ENCODE measurements around the gene CCDC127.
A peak's percentile ranks its signal among the peaks of the same experiment; 100 is the strongest.

Gene CCDC127

DNA sequence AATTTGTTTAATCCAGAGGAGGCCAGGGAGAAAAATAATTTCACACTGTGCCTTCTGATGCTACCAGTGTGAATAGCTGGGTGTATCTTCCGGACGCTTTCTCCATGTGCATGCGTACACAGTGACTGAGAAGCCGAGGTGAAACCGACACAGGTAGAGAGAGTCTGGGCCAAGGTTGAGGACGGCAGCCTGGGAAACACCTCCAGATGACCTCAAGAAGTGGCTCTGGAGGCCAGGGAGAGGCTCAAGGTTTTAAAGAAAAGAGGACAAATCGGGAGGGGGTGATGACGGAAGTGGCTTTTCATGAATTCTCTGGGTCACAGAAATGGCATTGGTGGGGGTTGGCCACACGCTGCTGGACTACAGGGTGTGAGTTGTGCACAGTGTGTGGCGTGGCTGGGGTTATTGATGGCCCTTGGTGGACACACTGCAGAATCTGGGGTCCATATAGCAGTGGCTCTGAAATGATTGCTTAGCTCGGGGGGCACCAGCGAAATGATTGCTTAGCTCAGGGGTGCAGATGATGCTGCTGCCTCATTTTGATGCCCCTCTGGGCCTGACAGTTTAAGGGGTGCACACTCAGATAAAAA, 60.7 kb downstream of the CCDC127 start:
- no peak for DNase-seq (ENCODE audit: low spot score)

GRCh38 chr5:156411-157072, 61.4 kb downstream of the CCDC127 start:
- DNase-seq (ENCODE audit: low spot score), result peak; percentile 13

DNA sequence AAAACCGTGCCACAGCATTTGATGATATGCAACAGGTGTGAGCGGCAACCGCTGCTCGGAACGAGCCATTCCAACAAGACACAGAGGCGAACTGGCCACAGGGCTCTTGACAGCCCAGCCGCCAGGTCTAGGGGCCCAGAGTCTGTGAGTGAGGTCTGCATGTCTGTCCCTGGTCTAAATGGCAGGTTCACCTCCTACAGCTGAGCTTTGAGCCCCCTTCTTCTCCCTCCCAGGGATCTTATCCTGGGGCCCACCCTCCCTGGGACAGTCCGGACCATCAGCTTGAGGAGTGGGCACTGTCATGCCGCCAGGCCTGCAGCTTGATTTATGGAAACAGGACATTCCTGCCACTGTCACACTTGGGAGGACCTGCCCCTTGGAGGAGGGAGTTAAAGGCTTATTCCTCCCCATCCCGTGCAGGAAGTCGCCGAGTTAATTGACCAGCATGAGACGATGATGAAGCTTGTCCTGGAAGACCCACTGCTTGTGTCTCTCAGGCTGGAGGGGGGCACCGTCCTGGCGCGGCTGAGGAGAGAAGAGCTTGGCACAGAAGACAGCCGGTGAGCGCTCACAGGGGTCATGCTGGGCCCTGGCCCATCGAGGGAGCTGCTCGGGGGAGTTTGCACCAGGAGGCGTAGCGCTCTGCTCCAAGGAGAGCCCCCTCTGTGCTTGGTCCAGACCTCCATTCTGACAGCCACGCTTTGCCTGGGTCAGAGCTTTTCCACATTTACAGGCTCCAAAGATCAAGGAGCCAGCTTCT, 62.1 kb downstream of the CCDC127 start:
- peak; percentile 8 for DNase-seq (ENCODE audit: low spot score)

DNA sequence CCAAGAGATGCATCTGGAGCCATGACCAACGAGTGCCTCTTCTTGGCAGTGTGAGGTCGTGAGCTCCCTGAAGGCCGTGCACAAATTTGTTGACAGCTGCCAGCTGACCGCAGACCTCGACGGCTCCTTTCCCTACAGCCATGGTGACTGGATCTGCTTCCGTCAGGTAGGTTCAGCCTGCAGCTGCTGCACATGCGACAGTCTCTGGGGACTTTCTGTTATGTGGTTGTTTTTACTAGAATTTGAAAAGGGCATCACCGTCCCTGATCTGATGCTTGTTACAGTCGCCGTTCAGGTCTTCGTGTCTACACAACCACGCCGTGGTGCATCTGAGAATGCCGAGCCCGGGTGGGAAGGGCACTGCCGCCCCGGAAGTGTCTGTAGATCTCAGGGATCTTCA, 63.1 kb downstream of the CCDC127 start:
- DNase-seq (ENCODE audit: low spot score), result peak; percentile 11

DNA sequence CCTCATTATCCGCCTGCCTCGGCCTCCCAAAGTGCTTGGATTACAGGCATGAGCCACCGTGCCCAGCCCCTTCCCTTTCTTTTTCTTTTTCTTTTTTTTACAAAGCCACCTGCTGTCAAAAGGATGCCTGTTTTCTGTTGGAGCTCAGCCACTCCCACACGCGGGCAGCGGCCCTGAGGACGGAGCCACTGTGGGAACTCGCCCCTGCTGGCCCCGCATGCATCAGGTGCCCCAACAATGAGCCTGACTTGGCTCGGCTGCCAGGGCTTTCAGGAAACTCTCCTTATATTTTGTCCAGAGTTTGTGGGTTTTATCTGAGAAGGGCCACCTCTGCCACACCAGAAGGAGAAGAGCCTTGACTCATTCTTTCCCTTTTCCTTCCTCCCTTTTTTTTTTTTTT, 63.7 kb downstream of the CCDC127 start:
- DNase-seq (ENCODE audit: low spot score), result peak; percentile 9

DNA sequence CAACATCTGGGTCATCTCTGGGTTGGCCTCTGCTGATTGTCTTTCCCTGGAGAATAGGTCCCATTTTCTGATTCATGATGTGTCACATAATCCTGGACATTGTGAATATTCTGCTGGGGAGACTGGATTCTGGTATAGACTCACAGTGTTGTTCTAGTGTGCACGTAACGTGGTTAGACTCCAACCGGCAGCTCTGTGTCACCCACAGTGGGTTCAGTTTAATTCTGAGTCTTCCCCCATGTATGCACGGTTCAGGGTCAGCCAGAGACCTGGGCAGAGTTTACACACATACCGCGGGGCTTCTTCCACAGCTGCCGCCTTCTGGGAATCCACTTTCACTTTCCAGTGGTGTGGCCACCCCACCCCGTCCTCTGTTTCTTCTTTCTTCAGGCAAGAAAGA, 64.7 kb downstream of the CCDC127 start:
- DNase-seq (ENCODE audit: low spot score), result no peak

- DNase-seq (ENCODE audit: low spot score), result no peak
Observed at GRCh38 chr5:152077-152476, 65.9 kb downstream of the CCDC127 start.

DNA sequence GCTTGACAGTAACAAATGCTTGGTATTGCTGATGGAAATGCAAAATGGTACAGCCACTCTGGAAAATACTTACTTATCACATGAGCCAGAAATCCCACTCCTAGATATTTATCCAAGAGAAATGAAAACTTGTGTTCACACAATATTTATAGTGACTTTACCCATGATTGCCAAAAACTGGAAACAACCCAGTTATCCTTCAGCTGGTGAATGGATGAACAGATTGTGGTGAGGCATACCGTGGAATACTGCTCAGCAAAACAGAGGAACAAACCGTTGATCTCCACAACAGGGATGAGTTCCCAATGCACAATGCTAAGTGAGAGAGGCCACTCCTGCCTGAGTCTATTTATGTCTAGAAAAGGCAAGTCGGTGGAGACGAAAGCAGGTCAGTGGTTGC, 67.2 kb downstream of the CCDC127 start:
- no peak for DNase-seq (ENCODE audit: low spot score)

DNA sequence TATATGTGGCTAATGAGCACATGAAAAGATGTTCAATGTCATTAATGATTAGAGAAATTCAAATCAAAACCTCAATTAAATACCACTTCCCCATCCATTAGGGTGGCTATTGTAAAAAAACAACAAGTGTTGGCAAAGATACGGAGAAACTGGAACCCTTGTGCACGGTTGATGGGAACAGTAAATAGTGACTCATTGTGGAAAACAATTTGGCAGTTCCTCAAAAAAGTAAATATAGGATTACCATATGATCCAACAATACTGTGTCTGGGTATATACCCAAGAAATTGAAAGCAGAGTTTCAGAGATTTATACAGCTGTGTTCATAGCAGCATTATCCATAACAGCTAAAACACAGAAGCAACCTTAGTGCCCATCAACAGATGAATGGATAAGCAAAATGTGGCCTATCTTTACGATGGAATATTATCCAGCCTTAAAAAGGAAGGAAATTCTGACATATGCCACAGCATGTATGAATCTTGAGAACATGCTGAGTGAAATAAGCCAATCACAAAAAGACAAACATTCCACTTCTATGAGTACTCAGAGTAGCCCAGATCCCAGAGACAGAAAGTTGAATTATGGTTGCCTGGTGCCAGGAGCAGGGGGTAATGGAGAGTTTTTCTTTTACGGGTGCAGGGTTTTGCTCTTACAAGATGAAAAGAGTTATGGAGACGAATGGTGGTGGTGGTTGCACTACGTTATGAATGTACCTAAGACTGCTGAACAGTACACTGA, 68.0 kb downstream of the CCDC127 start:
- DNase-seq (ENCODE audit: low spot score), result no peak

GRCh38 chr5:147751-148150, 70.2 kb downstream of the CCDC127 start:
- DNase-seq (ENCODE audit: low spot score), result no peak
